BLaER1 (cell line): ENCODE results near the gene DLX3.
A peak's percentile ranks its signal among the peaks of the same experiment; 100 is the strongest.

Experiments used
- H3K27ac ChIP-seq: shearing (Covaris generic); formaldehyde crosslinking; 2 replicates; pipeline ENCODE4 v1.8.1; 2022
- H3K27me3 ChIP-seq: shearing (Covaris generic); formaldehyde crosslinking; 2 replicates; pipeline ENCODE4 v1.8.1; 2022
- H3K36me3 ChIP-seq: shearing (Covaris generic); formaldehyde crosslinking; 2 replicates; pipeline ENCODE4 v1.8.1; 2022
- H3K4me1 ChIP-seq: shearing (Covaris generic); formaldehyde crosslinking; 2 replicates; pipeline ENCODE4 v1.8.1; 2022
- H3K4me2 ChIP-seq: shearing (Covaris generic); formaldehyde crosslinking; 2 replicates; pipeline ENCODE4 v1.8.1; 2022
- H3K4me3 ChIP-seq: shearing (Covaris generic); formaldehyde crosslinking; 2 replicates; pipeline ENCODE4 v1.8.1; 2022
- H3K9ac ChIP-seq: shearing (Covaris generic); formaldehyde crosslinking; 2 replicates; pipeline ENCODE4 v1.8.1; 2022
- H3K9me3 ChIP-seq: shearing (Covaris generic); formaldehyde crosslinking; 2 replicates; pipeline ENCODE4 v1.8.1; 2022
- H4K20me1 ChIP-seq: shearing (Covaris generic); formaldehyde crosslinking; 2 replicates; pipeline ENCODE4 v1.8.1; 2022
- Cebpa-rat ChIP-seq: shearing (Covaris generic); IDR thresholded peaks from 2 replicates; pipeline ENCODE4 v1.8.1; 2022

DLX3 gene

DNA sequence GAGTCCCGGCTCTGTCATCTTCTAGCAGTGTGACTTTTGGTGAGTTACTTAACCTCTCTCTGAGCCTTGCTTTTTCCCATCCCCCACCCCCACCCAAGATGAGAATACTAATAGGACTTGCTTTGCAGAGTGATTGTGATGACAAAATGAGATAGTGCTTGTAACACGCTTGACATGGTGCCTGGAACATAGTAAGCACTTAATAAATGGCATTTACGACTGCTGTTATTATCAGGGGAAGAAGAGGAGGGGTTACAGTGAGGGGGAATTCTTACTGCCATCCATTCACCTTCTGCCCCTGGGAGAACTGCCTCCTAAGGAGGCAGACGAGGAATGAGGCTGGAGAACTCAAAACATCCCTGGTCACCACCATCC is 18.2 kb downstream of the DLX3 start:
- TF ChIP-seq Cebpa-rat = no peak
- H3K4me1 ChIP-seq = peaks cover 24% of the 10 kb centered on the region

GRCh38 chr17:49976163-49976827 is 18.7 kb downstream of the DLX3 start:
- Histone ChIP-seq H4K20me1 (peaks cover 26% of the 10 kb centered on the region; the same call in 1 of the 2 replicates), H3K4me2 (no peak overlapping the region), H3K9me3 (no peaks in the 10 kb centered on the region), H3K27me3 (peaks cover 50% of the 10 kb centered on the region), H3K9ac (no peak overlapping the region), H3K27ac (no peak overlapping the region), H3K36me3 (no peaks in the 10 kb centered on the region), H3K4me3 (no peak overlapping the region), H3K4me1 (peaks cover 24% of the 10 kb centered on the region)
- TF ChIP-seq Cebpa-rat = no peak

More for the DNA sequence above, 18.2 kb downstream of the DLX3 start:
- peaks cover 45% of the 10 kb centered on the region for H3K27me3 ChIP-seq
- no peak overlapping the region for H3K4me3 ChIP-seq
- H4K20me1 ChIP-seq = peaks cover 21% of the 10 kb centered on the region; the same call in 1 of the 2 replicates
- no peaks in the 10 kb centered on the region for H3K9me3 ChIP-seq
- no peak overlapping the region for H3K27ac ChIP-seq
- no peak overlapping the region for H3K4me2 ChIP-seq
- no peak overlapping the region for H3K9ac ChIP-seq
- no peaks in the 10 kb centered on the region for H3K36me3 ChIP-seq

- H3K27me3 ChIP-seq = peaks cover 58% of the 10 kb centered on the region
- no peak overlapping the region for H3K27ac ChIP-seq
- no peak for TF ChIP-seq Cebpa-rat
- peaks cover 24% of the 10 kb centered on the region for H3K4me1 ChIP-seq
- H3K9ac ChIP-seq = no peak overlapping the region
- H3K4me3 ChIP-seq = no peak overlapping the region
- no peaks in the 10 kb centered on the region for H3K9me3 ChIP-seq
- peaks cover 33% of the 10 kb centered on the region for H4K20me1 ChIP-seq
- H3K36me3 ChIP-seq = no peaks in the 10 kb centered on the region
- no peak overlapping the region for H3K4me2 ChIP-seq
Measured at GRCh38 chr17:49975531-49975930, 19.5 kb downstream of the DLX3 start.

- Histone ChIP-seq H3K36me3 (no peaks in the 10 kb centered on the region), H3K27me3 (peaks cover 81% of the 10 kb centered on the region), H3K9me3 (no peaks in the 10 kb centered on the region), H3K27ac (no peak overlapping the region), H3K4me1 (peaks cover 27% of the 10 kb centered on the region), H3K4me2 (no peak overlapping the region), H3K4me3 (no peak overlapping the region), H3K9ac (no peak overlapping the region), H4K20me1 (peaks cover 44% of the 10 kb centered on the region)
- no peak for TF ChIP-seq Cebpa-rat
Measured at GRCh38 chr17:49973271-49973615, 21.8 kb downstream of the DLX3 start.

GRCh38 chr17:49972486-49973270 is 22.3 kb downstream of the DLX3 start:
- no peaks in the 10 kb centered on the region for H3K36me3 ChIP-seq
- H3K27ac ChIP-seq = no peak overlapping the region
- peaks cover 45% of the 10 kb centered on the region for H4K20me1 ChIP-seq
- no peak for TF ChIP-seq Cebpa-rat
- 0 out of 2 replicates have a peak overlapping the region, but pooled peaks have one; percentile 11 for H3K4me3 ChIP-seq
- H3K4me1 ChIP-seq = peaks cover 23% of the 10 kb centered on the region
- H3K27me3 ChIP-seq = peaks cover 86% of the 10 kb centered on the region
- no peak overlapping the region for H3K9ac ChIP-seq
- H3K9me3 ChIP-seq = no peaks in the 10 kb centered on the region
- H3K4me2 ChIP-seq = no peak overlapping the region

DNA sequence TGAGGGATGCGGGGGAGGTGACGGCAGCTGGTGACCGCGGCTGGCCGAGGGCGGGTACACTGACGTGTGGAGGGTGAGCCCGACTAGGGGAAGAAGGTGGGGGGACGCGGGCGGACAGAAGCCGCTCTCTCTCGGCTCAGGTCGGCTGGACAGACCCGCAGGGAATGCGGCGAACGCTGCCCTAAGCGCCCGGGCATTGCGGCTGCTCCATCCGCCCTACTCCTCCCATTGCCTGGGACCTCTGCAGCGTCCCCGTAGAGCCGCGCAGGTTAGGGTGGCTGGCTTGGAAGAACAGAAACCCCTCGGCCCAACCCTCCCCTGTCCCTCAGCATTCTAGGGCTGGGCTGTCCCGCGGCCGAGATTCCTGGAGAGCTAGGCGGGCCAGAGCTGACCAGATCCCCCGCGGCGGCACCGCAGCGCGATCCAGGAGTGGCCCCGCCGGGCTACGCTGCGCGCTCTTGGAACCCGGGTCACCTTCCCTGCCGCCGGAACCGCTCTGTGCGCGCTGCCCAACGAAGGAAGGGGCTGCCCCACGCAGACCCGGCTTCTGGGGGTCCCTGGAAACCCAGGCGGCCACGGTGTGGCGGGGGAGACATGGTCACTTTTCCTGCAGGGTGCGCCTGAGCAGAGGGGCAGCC is 23.1 kb downstream of the DLX3 start:
- no peak for TF ChIP-seq Cebpa-rat
- H4K20me1 ChIP-seq = peaks cover 52% of the 10 kb centered on the region
- H3K27ac ChIP-seq = no peak overlapping the region
- no peak overlapping the region for H3K9ac ChIP-seq
- H3K9me3 ChIP-seq = peaks cover 4% of the 10 kb centered on the region
- H3K4me3 ChIP-seq = 0 out of 2 replicates have a peak overlapping the region, but pooled peaks have one; percentile 11
- H3K4me2 ChIP-seq = no peak overlapping the region
- peaks cover 15% of the 10 kb centered on the region for H3K4me1 ChIP-seq
- peaks cover 93% of the 10 kb centered on the region for H3K27me3 ChIP-seq
- H3K36me3 ChIP-seq = no peaks in the 10 kb centered on the region

DNA sequence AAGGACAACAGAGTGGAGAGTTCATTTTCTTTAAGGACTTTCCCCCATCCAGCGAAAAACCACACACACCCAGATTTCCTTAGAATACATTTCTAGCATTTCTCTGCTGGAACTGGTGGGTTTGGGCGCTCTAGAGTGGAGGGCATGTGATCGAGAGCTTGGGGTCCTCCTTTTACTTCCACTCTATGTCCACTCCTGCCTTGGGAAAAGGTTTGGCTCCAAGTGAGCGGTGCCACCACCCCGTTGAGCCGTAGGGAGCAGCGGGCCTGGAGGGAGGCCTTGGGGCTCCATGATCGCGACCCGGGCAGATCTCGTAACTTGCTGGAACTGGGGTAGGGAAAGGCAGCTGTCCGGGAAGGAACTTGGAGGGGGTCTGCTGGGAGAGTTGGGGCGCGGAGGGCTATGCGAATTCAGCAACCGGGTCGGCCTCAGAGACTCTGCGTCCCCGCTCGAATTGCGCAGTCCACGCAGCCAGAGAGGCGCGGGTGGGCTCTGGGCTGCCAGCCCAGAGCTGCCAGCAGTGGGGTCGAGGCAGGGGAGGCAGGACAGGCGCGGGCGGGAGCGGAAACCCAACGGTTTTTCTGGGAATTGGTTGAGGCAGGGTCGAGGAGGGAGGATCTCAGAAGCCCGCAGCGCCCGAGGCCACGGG is 23.7 kb downstream of the DLX3 start:
- H3K4me2 ChIP-seq = no peak overlapping the region
- no peak overlapping the region for H3K9ac ChIP-seq

GRCh38 chr17:49970498-49970897 is 24.5 kb downstream of the DLX3 start:
- TF ChIP-seq Cebpa-rat = no peak
- Histone ChIP-seq H3K4me2 (no peak overlapping the region), H3K36me3 (no peaks in the 10 kb centered on the region), H3K4me1 (peaks cover 15% of the 10 kb centered on the region), H4K20me1 (peaks cover 66% of the 10 kb centered on the region), H3K9me3 (peaks cover 15% of the 10 kb centered on the region), H3K4me3 (no peak overlapping the region), H3K27me3 (peaks cover 100% of the 10 kb centered on the region), H3K9ac (no peak overlapping the region), H3K27ac (no peak overlapping the region)

More for the DNA sequence above, 23.7 kb downstream of the DLX3 start:
- peaks cover 99% of the 10 kb centered on the region for H3K27me3 ChIP-seq
- H3K36me3 ChIP-seq = no peaks in the 10 kb centered on the region
- H4K20me1 ChIP-seq = peaks cover 58% of the 10 kb centered on the region
- H3K4me1 ChIP-seq = peaks cover 15% of the 10 kb centered on the region
- H3K27ac ChIP-seq = no peak overlapping the region
- no peak overlapping the region for H3K4me3 ChIP-seq
- TF ChIP-seq Cebpa-rat = no peak
- H3K9me3 ChIP-seq = peaks cover 10% of the 10 kb centered on the region

- Histone ChIP-seq H3K9me3 (peaks cover 21% of the 10 kb centered on the region), H3K27me3 (peaks cover 100% of the 10 kb centered on the region), H3K4me1 (peaks cover 15% of the 10 kb centered on the region), H3K9ac (no peak overlapping the region), H3K27ac (no peak overlapping the region), H3K36me3 (no peaks in the 10 kb centered on the region), H3K4me2 (no peak overlapping the region; the same call in 1 of the 2 replicates), H4K20me1 (peaks cover 72% of the 10 kb centered on the region), H3K4me3 (peak overlapping the region; percentile 65; the same call in 1 of the 2 replicates)
- no peak for TF ChIP-seq Cebpa-rat
Measured at GRCh38 chr17:49969795-49970389, 25.1 kb downstream of the DLX3 start.
